ENCODE results near the gene IFRD1.
"Not testable (repeated sequence)": the region's sequence is repeated elsewhere in the genome, so short reads cannot be mapped to it uniquely, and the experiment has no call there.

Gene IFRD1

DNA sequence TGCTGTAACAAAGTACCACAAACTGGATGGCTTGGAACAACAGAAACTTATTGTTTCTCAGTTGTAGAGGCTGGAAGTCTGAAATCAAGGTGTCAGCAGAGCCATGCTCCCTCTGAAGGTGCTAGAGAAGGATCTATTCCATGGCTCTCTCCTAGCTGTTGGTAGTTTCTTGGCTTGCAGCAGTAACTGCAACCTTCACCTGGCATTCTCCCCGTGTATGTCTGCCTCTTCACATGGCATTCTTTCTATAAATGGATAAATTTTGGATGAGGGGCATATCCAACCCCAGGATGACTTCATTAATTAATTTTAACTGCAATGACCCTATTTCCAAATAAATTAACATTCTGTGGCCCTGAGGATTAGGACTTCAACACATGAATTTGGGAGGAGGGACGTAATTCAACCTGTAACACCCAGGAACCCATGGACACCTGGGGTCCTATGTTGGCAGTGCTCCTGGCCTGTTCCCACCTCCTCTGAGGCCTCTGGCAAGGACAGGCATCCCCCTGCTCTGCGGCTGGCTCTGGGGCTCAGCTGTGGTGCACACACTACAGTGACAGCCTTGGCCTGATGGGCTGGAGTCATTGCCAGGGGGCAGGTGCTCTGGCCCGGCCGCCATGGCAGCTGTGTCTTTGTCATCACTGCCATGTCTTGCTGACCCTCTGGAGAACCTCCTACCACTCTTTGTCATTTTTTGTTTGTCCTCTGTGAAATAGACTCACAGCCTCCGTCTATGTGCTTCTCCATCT is 61.4 kb downstream of the IFRD1 start:
- H4K20me1 ChIP-seq, result no peaks in the 10 kb centered on the region
- no peaks in the 10 kb centered on the region for H3K9me3 ChIP-seq
- TF ChIP-seq Cebpa-rat (IDR thresholded peaks at IDR 0.05), result no peak
- H3K36me3 ChIP-seq, result no peaks in the 10 kb centered on the region
- H3K9ac ChIP-seq, result no peak overlapping the region
- no peak overlapping the region for H3K27ac ChIP-seq
- H3K4me3 ChIP-seq, result no peak overlapping the region
- no peak overlapping the region for H3K4me2 ChIP-seq
- H3K27me3 ChIP-seq, result no peaks in the 10 kb centered on the region
- H3K4me1 ChIP-seq, result 0 out of 2 replicates have a peak, but pooled peaks cover 8% of the 10 kb centered on the region

DNA sequence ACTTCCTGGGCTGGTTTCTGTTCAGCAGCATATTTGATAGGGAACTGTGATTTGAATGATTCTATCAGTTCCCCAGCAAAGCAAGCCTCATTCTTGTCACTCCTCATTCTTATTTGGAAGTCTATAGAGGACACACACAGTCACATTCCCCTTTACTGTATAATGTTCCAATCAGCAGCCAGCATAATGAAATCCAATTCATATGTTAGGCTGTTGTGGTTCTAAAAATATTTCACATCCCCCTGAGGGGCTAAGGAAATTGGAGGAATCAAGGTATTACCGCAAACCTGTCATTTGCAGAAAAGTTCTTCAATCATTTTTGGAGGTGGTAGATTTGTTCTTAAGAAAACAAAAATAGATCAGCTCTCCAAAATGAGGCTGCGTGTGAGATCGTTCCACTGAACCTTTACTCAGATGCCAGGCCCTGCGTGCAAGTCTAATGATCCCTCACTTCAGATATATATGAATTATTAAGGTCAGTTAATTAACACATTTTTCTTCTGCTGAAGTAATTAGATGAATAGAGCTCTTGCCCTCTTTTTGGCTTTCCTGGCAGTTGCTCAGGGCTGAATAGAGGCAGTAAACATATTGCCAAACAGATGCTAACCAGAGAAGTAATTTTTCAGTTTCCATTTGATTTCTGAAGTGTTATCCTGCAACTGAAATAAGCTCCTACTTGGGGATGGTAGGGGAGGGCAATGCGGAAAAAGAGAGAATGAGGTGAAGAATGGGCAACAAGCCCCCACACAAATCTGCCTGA is 62.4 kb downstream of the IFRD1 start:
- H3K27me3 ChIP-seq, result no peaks in the 10 kb centered on the region

DNA sequence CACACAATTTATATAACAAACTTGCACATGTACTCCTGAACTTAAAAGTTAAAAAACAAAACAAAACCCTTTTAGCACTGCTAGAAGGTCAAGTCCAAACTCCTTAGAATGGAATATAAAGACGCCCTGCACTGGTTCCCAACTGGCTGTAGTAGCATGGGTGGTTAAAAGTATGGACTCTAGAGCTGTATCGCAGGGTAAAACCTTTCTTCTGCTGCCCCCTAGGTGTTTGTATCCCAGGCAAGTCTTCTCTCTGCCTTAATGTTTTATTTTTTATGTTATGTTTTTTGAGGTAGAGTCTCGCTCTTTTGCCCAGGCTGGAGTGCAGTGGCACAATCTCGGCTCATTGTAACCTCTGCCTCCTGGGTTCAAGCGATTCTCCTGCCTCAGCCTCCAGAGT is 65.7 kb downstream of the IFRD1 start:
- Histone ChIP-seq H3K9ac (no peak overlapping the region), H3K9me3 (no peaks in the 10 kb centered on the region), H3K4me2 (no peak overlapping the region), H4K20me1 (no peaks in the 10 kb centered on the region), H3K4me1 (no peaks in the 10 kb centered on the region), H3K36me3 (no peaks in the 10 kb centered on the region), H3K27ac (no peak overlapping the region), H3K27me3 (no peaks in the 10 kb centered on the region), H3K4me3 (no peak overlapping the region)
- TF ChIP-seq Cebpa-rat (IDR thresholded peaks at IDR 0.05), result no peak

More for the DNA sequence above, 62.4 kb downstream of the IFRD1 start:
- no peak for TF ChIP-seq Cebpa-rat (IDR thresholded peaks at IDR 0.05)
- H4K20me1 ChIP-seq, result no peaks in the 10 kb centered on the region
- H3K4me3 ChIP-seq, result no peak overlapping the region
- no peaks in the 10 kb centered on the region for H3K36me3 ChIP-seq
- no peak overlapping the region for H3K27ac ChIP-seq
- H3K4me2 ChIP-seq, result no peak overlapping the region
- no peaks in the 10 kb centered on the region for H3K9me3 ChIP-seq
- no peak overlapping the region for H3K9ac ChIP-seq
- H3K4me1 ChIP-seq, result 0 out of 2 replicates have a peak, but pooled peaks cover 8% of the 10 kb centered on the region

DNA sequence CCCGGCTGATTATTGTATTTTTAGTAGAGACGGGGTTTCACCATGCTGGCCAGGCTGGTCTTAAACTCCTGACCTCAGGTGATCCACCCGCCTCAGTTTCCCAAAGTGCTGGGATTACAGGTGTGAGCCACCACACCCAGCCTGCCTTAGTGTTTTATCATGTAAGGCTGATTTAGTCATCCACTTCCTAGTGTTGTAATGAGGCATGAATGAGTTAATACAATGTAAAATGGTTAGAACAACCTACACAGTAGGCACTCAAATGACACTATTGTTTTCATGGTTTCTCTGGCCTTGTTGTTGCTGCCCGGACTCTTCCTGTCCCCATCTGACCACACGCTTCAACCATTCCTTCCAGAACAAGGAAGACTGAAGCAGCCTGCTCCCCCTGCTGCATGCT is 66.2 kb downstream of the IFRD1 start:
- not testable (repeated sequence) for H3K9ac ChIP-seq, H3K36me3 ChIP-seq, H3K27ac ChIP-seq, H4K20me1 ChIP-seq, H3K4me2 ChIP-seq, H3K27me3 ChIP-seq, H3K9me3 ChIP-seq, H3K4me3 ChIP-seq, H3K4me1 ChIP-seq

DNA sequence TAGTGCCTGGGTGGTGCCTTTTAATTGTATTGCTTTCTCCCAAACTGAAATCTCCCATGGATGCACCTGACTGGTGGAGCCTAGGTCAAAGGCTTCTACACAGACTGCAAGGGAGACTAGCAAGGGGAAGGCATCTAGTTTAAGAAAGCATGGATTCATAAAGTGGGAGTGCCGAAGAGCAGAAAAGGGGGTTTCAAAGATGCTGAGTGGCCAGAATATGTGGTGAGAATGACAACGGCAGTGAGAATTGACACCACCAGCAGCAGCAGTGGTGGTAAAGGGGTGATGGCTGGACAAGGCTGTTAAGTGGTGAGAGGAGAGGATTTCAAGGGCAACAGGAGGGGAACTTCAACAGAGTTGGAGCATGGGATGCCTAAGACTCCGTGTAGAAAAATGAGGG is 67.2 kb downstream of the IFRD1 start:
- Histone ChIP-seq H3K4me1 (no peaks in the 10 kb centered on the region), H3K27ac (no peak overlapping the region), H4K20me1 (no peaks in the 10 kb centered on the region), H3K27me3 (no peaks in the 10 kb centered on the region), H3K4me3 (no peak overlapping the region), H3K4me2 (no peak overlapping the region), H3K9me3 (no peaks in the 10 kb centered on the region), H3K36me3 (no peaks in the 10 kb centered on the region), H3K9ac (no peak overlapping the region)
- no peak for TF ChIP-seq Cebpa-rat (IDR thresholded peaks at IDR 0.05)

DNA sequence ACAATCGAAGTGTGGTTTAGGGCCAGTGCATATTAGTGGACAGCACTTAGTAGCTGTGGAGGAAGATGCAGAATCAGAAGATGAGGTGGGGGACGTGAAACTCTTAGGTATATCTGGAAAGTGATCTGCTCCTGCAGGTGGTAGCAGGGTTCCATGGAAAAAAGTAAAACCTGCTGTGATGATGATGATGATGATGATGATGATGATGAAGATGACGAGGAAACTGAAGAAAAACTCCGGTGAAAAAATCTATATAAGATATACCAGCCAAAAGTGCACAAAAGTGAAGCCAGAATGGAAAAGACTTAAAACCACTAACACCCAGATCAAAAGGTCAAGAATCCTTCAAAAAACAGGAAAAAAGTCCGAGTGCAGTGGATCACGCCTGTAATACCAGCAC is 70.5 kb downstream of the IFRD1 start:
- H3K9ac ChIP-seq, result no peak overlapping the region
- no peak for TF ChIP-seq Cebpa-rat (IDR thresholded peaks at IDR 0.05)
- no peaks in the 10 kb centered on the region for H3K4me1 ChIP-seq

DNA sequence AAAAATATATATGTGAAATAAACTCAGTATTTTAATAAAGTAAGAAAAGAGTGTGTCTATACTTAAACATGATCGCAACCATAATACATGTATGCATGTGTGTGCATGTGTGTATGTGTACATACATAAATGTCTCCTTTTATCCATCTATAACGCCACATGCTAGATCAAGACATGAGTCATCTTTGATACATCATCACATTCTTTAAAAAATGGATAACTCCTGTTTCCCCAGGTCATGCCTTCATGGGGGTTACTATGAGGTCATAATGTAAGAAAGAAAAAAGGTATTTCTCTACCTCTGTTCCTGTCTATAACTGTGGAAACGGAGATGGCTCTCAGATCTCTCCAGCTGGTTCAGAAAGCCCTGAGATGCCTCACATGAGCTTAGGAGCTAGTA is 71.7 kb downstream of the IFRD1 start:
- no peak for TF ChIP-seq Cebpa-rat (IDR thresholded peaks at IDR 0.05)
- no peaks in the 10 kb centered on the region for H3K36me3 ChIP-seq
- H4K20me1 ChIP-seq, result no peaks in the 10 kb centered on the region
- H3K4me3 ChIP-seq, result no peak overlapping the region
- H3K9ac ChIP-seq, result no peak overlapping the region
- H3K4me2 ChIP-seq, result no peak overlapping the region
- no peaks in the 10 kb centered on the region for H3K4me1 ChIP-seq
- no peaks in the 10 kb centered on the region for H3K9me3 ChIP-seq
- H3K27me3 ChIP-seq, result no peaks in the 10 kb centered on the region
- H3K27ac ChIP-seq, result no peak overlapping the region

More for the DNA sequence above, 70.5 kb downstream of the IFRD1 start:
- Histone ChIP-seq H3K36me3 (no peaks in the 10 kb centered on the region), H3K27me3 (no peaks in the 10 kb centered on the region), H3K9me3 (no peaks in the 10 kb centered on the region), H3K4me2 (no peak overlapping the region), H4K20me1 (no peaks in the 10 kb centered on the region), H3K4me3 (no peak overlapping the region), H3K27ac (no peak overlapping the region)

DNA sequence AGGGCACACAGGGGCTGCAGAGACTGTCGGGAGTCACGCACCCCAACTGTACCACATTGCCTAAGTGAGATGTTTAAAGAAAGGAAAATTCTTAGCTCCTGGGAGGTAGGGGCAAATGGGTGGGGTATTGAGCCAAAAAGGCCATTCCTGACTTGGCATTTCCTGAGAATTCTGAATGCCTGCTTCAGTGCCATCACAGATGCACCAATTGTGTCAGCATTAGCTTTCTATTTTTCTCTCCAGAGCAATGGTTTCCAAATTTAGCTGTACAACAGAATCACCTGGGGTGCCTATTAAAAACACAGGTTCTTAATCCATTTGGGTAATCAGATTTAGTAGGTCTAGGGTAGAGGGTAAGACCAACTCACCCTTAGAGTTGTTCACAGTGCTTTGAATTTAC is 73.6 kb downstream of the IFRD1 start:
- Histone ChIP-seq H3K9me3 (no peaks in the 10 kb centered on the region), H3K27ac (no peak overlapping the region), H3K4me3 (no peak overlapping the region), H3K4me2 (no peak overlapping the region), H3K27me3 (no peaks in the 10 kb centered on the region), H4K20me1 (no peaks in the 10 kb centered on the region), H3K4me1 (no peaks in the 10 kb centered on the region), H3K36me3 (no peaks in the 10 kb centered on the region), H3K9ac (no peak overlapping the region)
- no peak for TF ChIP-seq Cebpa-rat (IDR thresholded peaks at IDR 0.05)

All from BLaER1 (cell line).